Hindlimb muscle (tissue), 1 donor: ENCODE data around the gene LGSN. TPM values are rescaled to one million over a fixed set of nuclear protein-coding genes. Genes with fewer than 3 reads are reported as not detected.
"Not testable (repeated sequence)": the region's sequence is repeated elsewhere in the genome, so short reads cannot be mapped to it uniquely, and the experiment has no call there.

Source experiments
- DNase-seq: peaks from one replicate; pipeline ENCODE4 v3.0.0-alpha.2; 2013
- polyA plus RNA-seq: library from polyadenylated mRNA; unstranded; fragments of 120-200 nt; gene quantifications from one replicate; pipeline ENCODE4 v1.2.1, GENCODE V29; 2013; ENCODE audit not compliant: insufficient read length

The LGSN gene
- polyA plus RNA-seq, result not detected

DNA sequence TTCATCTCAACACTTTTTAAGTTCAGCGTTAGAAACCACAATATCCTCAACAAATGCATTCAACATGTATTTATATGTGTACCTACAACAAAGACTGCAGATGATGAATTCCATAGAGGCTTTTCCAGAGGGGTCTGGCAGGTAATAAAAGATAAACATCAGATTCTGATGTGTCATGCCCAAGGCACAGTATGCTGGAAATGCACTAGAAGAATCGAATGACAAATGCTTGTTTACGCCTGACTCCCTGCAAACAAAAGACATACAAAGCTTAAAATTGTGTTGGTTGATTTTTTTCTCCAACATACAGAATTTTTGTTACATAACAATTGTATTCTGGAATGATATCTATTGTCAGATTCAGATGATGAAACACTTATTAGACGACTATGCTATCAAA, at the start of gene LGSN:
Gene LGSN (minus strand): TSS at position 45 of the 400 bp plus-strand sequence. CDS start 40 bp downstream, at position 5.
- no peak for DNase-seq

DNA sequence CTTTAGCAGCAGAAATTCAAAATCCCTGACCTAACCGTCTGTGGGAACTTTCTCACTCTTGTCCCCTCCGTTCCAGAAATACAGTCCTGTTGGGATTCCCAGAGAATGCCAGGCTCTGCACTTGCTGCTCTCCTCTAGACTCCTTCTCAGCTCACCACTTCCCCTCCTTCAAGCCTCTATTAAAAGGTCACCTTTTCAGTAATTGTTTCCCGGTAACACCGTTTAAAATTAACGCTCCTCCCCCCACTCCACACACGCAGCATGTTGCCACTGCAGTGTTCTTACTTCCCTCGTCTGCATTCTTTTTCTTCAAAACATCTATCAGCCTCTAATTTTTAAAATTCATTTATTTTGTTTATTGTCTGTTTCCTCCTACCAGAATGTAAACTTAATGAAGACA, 48.6 kb upstream of the LGSN start:
- no peak for DNase-seq

GRCh38 chr6:63362500-63363120, 42.8 kb upstream of the LGSN start:
- DNase-seq, result not testable (repeated sequence)

GRCh38 chr6:63357384-63357783, 37.6 kb upstream of the LGSN start:
- DNase-seq, result not testable (repeated sequence)

DNA sequence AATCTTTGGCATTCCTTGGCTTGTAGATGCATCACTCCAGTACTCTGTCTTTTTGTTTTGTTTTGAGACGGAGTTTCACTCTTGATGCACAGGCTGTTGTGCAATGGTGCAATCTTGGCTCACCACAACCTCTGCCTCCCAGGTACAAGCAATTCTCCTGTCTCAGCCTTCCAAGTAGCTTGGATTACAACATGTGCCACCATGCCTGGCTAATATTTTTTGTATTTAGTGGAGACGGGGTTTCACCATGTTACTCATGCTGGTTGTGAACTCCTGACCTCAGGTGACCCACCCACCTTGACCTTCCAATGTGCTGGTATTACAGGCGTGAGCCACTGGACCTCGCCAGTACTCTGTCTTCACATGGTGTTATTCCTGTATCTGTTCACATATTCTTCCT, 35.8 kb upstream of the LGSN start:
- no peak for DNase-seq

DNA sequence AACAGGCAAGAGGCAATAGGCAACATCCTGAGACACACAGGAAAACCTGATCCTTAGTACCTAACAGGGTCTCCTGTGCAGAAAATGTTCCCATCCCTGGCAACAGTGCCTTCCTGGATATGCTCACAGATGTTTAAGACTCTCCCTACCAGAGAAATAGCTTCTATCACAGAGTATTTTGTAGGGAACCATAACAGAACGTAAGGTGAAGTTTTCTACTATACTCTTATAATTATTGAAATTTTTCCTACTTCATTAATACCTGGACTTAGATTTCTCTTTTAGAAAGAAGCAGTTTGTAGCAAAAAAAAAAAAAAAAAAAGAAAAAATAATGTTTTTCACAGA, 33.5 kb upstream of the LGSN start:
- no peak for DNase-seq

DNA sequence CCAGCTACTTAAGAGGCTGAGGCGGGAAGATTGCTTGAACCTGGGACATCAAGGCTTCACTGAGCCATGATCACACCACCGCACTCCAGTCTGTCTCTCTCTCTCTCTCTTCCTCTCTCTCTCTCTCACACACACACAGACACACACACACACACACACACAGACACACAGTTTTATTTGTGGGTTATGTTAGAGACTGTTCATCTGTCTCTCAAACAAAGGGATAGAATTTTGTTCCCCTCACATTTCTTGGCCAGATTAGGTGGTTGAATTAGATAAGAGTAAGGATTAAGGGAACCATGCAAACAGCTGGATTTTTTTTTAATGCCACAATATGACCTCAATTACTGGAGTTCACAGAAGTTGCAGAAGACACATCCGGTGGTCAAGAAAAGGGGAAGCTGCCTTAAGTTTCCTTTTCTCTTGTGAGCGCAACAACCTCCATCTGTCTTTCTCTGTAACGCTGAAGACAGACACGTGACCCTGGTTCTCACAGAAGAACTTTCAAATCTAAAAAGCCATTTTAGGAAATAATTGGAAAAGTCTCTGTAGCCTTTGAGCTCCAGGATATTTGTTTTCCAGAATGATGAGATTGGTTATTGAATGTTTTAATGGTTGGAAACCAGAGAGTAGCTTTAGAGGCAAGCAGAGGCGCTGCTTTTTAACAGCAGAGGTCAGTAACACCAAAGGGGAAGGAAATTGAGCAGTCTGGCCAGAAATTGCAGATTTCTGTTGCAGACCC, 32.9 kb upstream of the LGSN start:
- DNase-seq, result peak; percentile 53

GRCh38 chr6:63352069-63352543, 32.3 kb upstream of the LGSN start:
- DNase-seq, result peak; percentile 10

GRCh38 chr6:63349401-63349800, 29.6 kb upstream of the LGSN start:
- no peak for DNase-seq

GRCh38 chr6:63348836-63349235, 29.1 kb upstream of the LGSN start:
- DNase-seq, result no peak

DNA sequence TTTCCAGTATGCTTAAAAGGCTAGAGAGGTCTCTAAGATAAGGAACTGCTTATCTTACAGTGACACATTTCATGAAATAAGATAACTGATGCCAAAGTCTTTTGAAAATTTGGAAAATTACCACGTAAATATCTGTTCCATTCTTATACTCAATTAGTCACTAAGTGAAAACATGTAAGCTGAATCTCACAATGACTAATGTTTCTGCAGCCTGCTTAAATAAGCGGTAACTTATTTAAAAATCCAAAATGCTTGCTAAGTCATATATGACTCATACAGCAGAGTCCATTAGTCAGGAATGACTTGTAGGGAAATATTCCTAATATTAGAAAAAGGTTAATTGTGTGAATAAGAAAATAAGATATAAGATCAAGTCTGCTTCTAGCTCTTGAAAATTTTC, 27.8 kb upstream of the LGSN start:
- no peak for DNase-seq

- no peak for DNase-seq
Observed at GRCh38 chr6:63346217-63346835, 26.5 kb upstream of the LGSN start.

DNA sequence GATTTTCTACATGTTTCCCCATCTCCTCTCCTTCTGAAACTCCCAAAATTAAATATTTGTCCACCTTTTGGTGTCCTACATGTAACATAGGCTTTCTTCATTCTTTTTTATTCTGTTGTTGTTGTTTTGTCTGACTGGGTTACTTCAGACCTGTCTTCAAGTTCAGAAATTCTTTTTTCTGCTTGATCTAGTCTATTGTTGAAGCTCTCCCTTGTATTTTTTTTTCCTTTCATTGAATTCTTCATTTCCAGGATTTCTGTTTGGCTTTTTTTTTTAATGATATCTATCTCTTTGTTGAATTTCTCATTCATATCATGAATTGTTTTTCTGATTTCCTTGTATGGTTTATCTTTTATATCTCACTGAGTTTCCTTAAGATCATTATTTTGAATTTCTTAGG, 20.6 kb upstream of the LGSN start:
- no peak for DNase-seq

GRCh38 chr6:63334652-63335051, 14.9 kb upstream of the LGSN start:
- DNase-seq, result not testable (repeated sequence)

DNA sequence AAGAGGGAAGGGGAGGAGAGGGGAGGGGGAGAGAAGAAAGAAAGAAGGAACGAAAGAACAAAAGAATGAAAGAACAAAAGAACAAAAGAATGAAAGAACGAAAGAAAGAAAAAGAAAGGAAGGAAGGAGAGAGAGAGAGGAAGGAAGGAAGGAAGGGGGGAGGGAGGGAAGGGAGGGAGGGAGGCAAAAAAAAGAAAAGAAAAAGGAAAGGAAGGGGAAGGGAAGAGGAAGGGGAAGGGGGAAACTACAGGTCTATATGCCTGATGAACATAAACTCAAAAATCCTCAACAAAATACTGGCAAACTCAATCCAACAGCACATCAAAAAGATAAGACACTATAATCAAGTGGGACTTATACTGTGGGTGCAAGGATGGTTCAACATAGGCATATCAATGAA, 13.7 kb upstream of the LGSN start:
- DNase-seq, result no peak

GRCh38 chr6:63326630-63327029, 6.8 kb upstream of the LGSN start:
- DNase-seq, result not testable (repeated sequence)

- DNase-seq, result no peak
Observed at GRCh38 chr6:63322981-63323380, 3.2 kb upstream of the LGSN start.

- no peak for DNase-seq
Observed at GRCh38 chr6:63321821-63322220, 2.0 kb upstream of the LGSN start.

- no peak for DNase-seq
Observed at GRCh38 chr6:63317641-63318040, 2.1 kb downstream of the LGSN start.

- no peak for DNase-seq
Observed at GRCh38 chr6:63316113-63316512, 3.7 kb downstream of the LGSN start.

DNA sequence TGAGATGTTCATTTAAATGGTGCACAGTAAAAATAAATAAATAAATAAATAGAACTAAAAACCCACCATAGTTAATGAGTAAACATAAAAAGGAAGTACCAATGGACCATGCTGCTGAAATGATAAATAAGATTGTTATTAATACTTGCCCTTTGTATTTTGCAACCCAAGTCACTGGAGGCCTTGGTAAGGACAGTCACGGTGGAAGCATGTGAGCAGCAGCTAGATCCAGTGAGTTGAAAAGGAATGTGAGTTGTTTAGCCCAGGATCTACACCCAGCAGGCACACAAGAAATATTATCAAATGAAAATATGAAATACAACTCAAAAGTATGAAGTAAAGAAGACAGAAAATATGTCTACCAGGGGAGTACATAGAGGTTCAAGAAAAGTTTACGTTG, 6.7 kb downstream of the LGSN start:
- no peak for DNase-seq

DNA sequence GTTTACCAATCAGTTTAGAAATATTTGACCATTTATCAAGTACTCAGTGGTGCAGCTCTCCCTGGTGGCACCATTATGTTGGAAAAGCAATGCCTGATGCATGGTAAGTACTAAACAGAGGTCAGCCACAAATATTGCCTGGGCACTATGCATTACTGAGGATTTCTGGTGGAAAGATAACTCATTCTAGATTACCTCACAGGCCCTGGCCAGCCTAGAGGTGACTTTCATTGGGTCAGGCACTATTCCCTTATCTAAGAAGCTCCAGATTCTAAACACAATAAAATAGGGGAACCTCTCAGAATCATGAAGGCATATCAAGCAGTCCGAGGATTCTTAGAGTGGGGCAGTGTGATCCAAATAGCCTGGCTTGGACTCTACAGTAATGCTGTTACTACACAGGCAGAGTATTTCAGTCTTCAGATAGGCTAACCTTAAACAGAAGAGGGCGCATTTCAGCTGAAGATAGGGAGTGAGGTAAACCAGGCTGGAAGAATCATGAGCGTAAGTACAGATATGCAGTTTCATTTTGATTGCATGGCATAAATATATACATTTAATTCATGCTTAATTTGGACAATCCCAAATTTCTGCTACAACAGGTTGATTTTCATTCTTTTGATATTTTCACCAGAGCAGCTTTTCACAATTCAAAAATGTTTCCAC, 12.1 kb downstream of the LGSN start:
- DNase-seq, result no peak

- no peak for DNase-seq
Observed at GRCh38 chr6:63306420-63306819, 13.4 kb downstream of the LGSN start.
